ENCODE measurements around the gene CD40.

CD40 gene

DNA sequence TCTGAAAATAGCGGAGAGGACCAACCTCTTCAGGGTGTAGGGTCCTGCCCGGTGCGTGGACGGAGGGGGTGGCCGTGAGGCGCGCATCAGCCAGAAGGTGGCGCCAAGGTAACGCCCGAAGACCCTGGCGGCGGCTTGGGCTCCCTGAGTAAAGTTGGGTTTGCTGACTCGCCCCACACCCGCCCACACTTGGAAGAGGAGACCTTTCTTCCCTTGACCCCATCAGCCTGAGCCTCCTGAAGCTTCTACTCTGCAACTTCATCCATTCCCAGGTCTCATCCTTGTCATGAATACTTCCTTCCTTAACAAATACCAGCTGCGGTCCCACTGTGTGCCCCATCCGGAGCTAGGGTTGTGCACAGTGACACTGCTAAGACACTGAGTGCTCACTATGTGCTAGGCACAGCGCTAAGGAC lies 14.6 kb downstream of the CD40 start:
- TF ChIP-seq, protein P1, sequence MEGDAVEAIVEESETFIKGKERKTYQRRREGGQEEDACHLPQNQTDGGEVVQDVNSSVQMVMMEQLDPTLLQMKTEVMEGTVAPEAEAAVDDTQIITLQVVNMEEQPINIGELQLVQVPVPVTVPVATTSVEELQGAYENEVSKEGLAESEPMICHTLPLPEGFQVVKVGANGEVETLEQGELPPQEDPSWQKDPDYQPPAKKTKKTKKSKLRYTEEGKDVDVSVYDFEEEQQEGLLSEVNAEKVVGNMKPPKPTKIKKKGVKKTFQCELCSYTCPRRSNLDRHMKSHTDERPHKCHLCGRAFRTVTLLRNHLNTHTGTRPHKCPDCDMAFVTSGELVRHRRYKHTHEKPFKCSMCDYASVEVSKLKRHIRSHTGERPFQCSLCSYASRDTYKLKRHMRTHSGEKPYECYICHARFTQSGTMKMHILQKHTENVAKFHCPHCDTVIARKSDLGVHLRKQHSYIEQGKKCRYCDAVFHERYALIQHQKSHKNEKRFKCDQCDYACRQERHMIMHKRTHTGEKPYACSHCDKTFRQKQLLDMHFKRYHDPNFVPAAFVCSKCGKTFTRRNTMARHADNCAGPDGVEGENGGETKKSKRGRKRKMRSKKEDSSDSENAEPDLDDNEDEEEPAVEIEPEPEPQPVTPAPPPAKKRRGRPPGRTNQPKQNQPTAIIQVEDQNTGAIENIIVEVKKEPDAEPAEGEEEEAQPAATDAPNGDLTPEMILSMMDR (IDR thresholded peaks at IDR 0.05; ENCODE audit: low read depth, low read length, missing control alignments), result peak; percentile 90
- H3K27me3 ChIP-seq (replicated peaks), result peaks cover 30% of the 10 kb centered on the region
- in situ Hi-C loops (cut with HindIII; ENCODE audit: low pct_ligation_motif_present, low sequenced_read_pairs), result no loop called here

DNA sequence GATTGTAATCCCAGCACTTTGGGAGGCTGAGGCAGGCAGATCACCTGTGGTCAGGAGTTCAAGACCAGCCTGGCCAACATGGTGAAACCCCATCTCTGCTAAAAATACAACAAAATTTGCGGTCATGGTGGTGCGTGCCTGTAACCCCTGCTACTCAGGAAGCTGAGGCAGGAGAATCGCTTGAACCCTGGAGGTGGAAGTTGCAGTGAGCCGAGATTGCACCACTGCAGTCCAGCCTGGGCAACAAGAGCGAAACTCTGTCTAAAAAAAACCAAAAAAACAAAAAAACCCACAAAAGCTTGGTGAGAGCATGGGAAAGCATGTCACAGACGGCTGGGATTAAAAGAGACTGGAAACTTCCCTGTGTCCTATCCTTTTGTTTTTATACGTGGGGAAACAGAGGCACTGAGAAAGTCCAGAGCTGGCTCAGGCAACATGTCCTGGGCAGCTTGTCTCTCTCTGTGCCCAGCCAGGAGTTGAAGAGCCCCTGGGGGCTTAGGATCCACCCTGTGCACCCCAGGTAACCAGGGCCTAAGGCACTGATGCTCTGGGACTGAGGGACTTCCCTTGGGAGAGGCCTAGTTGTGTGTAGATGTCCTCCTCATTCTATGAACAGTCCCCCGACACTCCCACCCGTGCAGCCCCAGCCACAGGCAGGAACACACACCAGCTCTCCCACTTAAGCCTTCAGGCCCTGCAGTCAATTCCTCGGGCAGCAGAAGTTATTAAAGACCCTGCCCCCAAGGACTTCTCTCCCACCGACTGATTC lies 16.0 kb downstream of the CD40 start:
- in situ Hi-C loops (cut with HindIII; ENCODE audit: low pct_ligation_motif_present, low sequenced_read_pairs), result no loop called here
- no peak overlapping the region for H3K4me3 ChIP-seq (ENCODE audit: low read depth, low read length)
- H3K27me3 ChIP-seq (replicated peaks), result peaks cover 28% of the 10 kb centered on the region
- DNase-seq, result no peak
- no peaks in the 10 kb centered on the region for H3K36me3 ChIP-seq (replicated peaks)
- no peak overlapping the region for H3K27ac ChIP-seq
- TF ChIP-seq, protein P1 (IDR thresholded peaks at IDR 0.05; ENCODE audit: low read depth, low read length, missing control alignments), result no peak

More for the DNA sequence above, 14.6 kb downstream of the CD40 start:
- Histone ChIP-seq H3K36me3 (replicated peaks) (no peaks in the 10 kb centered on the region), H3K27ac (no peak overlapping the region), H3K4me3 (ENCODE audit: low read depth, low read length) (no peak overlapping the region)
- peak; percentile 41 for DNase-seq

DNA sequence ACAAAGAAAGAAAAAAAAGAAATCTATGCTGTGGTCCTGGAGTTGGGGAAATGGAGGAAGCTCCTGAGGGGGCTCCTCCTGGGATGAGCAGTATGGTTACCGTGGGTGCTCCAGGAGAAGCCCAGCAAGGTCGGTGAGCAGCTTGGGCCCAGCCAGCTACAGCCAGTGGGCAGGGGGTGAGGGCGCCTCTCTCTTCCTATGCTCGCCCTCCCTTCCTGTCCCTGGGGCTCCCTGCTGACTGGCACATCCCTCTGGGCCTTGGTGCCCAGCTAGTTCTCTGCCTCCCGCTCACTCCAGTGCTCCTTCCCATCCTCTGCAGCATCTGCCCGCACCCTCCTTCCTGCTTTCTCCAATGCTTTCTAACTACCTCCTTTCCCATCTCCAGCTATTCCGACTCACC lies 16.6 kb downstream of the CD40 start:
- H3K27ac ChIP-seq, result no peak overlapping the region
- peaks cover 29% of the 10 kb centered on the region for H3K27me3 ChIP-seq (replicated peaks)
- in situ Hi-C loops (cut with HindIII; ENCODE audit: low pct_ligation_motif_present, low sequenced_read_pairs), result no loop called here
- H3K36me3 ChIP-seq (replicated peaks), result no peaks in the 10 kb centered on the region
- TF ChIP-seq, protein P1 (IDR thresholded peaks at IDR 0.05; ENCODE audit: low read depth, low read length, missing control alignments), result no peak
- DNase-seq, result no peak
- H3K4me3 ChIP-seq (ENCODE audit: low read depth, low read length), result no peak overlapping the region

DNA sequence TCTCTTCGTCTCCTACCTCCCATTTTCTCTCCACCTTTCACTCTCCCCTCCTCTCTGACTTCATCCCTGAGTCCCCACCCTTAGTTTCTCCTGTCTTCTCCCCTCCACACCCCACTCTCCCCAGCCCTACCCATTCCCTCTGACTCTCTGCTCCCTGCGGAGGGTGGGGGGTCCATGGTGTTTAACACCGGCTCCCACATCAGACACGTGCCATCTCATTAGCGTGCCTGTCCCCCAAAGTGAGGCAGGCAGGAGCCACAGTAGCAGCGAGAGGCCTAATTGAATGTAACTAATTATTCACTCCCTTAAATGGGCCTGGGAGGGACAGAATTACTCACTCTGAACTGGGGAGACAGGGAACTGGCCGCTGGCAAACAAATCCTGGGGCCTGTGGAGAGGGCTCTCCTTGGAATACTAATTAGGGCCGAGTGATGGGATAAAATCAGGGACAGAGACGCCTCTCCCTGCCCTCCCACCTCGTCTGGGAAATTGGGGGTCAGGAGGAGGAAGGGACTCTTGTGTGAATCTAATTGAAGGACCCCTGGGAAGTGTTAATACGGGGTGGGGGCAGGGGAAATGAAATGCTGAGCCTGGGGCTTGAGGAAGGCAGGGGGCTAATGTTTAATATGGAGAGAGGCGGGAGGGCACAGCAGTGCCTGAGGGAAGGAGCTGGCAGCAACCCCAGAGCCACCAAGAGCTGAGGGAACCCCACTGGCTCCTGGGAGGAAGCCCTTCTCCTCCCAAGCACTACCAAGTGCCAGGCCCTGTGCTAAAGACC lies 17.9 kb downstream of the CD40 start:
- no peak overlapping the region for H3K27ac ChIP-seq
- no peak for DNase-seq
- TF ChIP-seq, protein P1 (IDR thresholded peaks at IDR 0.05; ENCODE audit: low read depth, low read length, missing control alignments), result no peak
- peaks cover 19% of the 10 kb centered on the region for H3K27me3 ChIP-seq (replicated peaks)
- no peaks in the 10 kb centered on the region for H3K36me3 ChIP-seq (replicated peaks)
- H3K4me3 ChIP-seq (ENCODE audit: low read depth, low read length), result no peak overlapping the region
- in situ Hi-C loops (cut with HindIII; ENCODE audit: low pct_ligation_motif_present, low sequenced_read_pairs), result no loop called here

DNA sequence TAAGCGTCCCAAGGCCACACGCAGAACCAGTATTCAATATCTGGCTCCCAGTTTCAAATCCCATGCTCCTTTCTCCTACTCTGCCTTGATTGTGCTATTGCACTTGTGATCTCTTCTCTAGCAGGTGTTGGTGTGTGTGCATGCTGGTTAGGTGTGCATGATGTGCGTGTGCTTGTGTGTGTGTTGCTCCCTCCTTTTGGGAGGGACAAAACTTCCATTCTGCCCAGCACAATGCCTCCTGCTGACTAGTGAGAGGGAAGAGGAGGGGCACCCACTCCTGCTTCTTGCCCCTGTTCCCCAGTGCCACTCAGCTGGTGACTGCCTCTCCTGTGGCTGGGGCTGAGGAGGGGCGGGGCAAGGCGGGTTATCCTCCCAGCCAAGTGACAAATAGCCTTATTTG lies 19.7 kb downstream of the CD40 start:
- H3K36me3 ChIP-seq (replicated peaks), result no peaks in the 10 kb centered on the region
- in situ Hi-C loops (cut with HindIII; ENCODE audit: low pct_ligation_motif_present, low sequenced_read_pairs), result no loop called here
- H3K27ac ChIP-seq, result no peak overlapping the region
- peaks cover 17% of the 10 kb centered on the region for H3K27me3 ChIP-seq (replicated peaks)
- TF ChIP-seq, protein P1 (IDR thresholded peaks at IDR 0.05; ENCODE audit: low read depth, low read length, missing control alignments), result no peak
- H3K4me3 ChIP-seq (ENCODE audit: low read depth, low read length), result no peak overlapping the region
- DNase-seq, result no peak
